ENCODE data around the gene USP2.

The USP2 gene

GRCh38 chr11:119320240-119320775 lies 61.2 kb downstream of the USP2 start:
- DNase-seq = no peak

GRCh38 chr11:119319700-119320239 lies 61.7 kb downstream of the USP2 start:
- DNase-seq = no peak

GRCh38 chr11:119319136-119319699 lies 62.3 kb downstream of the USP2 start:
- no peak for DNase-seq

GRCh38 chr11:119318240-119319135 lies 63.0 kb downstream of the USP2 start:
- no peak for DNase-seq

GRCh38 chr11:119317592-119318239 lies 63.8 kb downstream of the USP2 start:
- DNase-seq = no peak

- DNase-seq = no peak
Measured at GRCh38 chr11:119316729-119317591, 64.5 kb downstream of the USP2 start, which contains the start of gene MCAM. TSS of gene MCAM (minus strand) at chr11:119317130. CDS start at chr11:119317101, 29 bp downstream.

GRCh38 chr11:119316016-119316728 lies 65.3 kb downstream of the USP2 start:
- DNase-seq = peak; percentile 21

GRCh38 chr11:119315131-119316015 lies 66.1 kb downstream of the USP2 start:
- DNase-seq = no peak

GRCh38 chr11:119314726-119315125 lies 66.8 kb downstream of the USP2 start:
- DNase-seq = no peak

GRCh38 chr11:119310682-119311052 lies 70.8 kb downstream of the USP2 start:
- no peak for DNase-seq

- no peak for DNase-seq
Measured at GRCh38 chr11:119309953-119310681, 71.4 kb downstream of the USP2 start.

GRCh38 chr11:119309411-119309810 lies 72.1 kb downstream of the USP2 start:
- no peak for DNase-seq

GRCh38 chr11:119307974-119308373 lies 73.5 kb downstream of the USP2 start:
- no peak for DNase-seq

GRCh38 chr11:119307219-119307618 lies 74.3 kb downstream of the USP2 start:
- DNase-seq = no peak

GRCh38 chr11:119306373-119306890 lies 75.1 kb downstream of the USP2 start:
- DNase-seq = no peak

GRCh38 chr11:119305556-119306372 lies 75.7 kb downstream of the USP2 start:
- no peak for DNase-seq
